DMS114 treated with DMSO at 0.1 percent for 48 hours (cell line): Measurements from ENCODE around the gene PSMB4.
"Not testable (repeated sequence)": the region's sequence is repeated elsewhere in the genome, so short reads cannot be mapped to it uniquely, and the experiment has no call there.

Experiments used
- DNase-seq: peaks from one replicate; lab custom pipeline; 2025; ENCODE audit not compliant: unreplicated experiment; lab: John Stamatoyannopoulos, UW

The PSMB4 gene

GRCh38 chr1:151386002-151386401 is 13.4 kb upstream of the PSMB4 start:
- no peak for DNase-seq

GRCh38 chr1:151390221-151391078 is 8.9 kb upstream of the PSMB4 start:
- DNase-seq: not testable (repeated sequence)

- no peak for DNase-seq
Observed at GRCh38 chr1:151391079-151391563, 8.3 kb upstream of the PSMB4 start.

- no peak for DNase-seq
Observed at GRCh38 chr1:151393583-151393982, 5.8 kb upstream of the PSMB4 start.

GRCh38 chr1:151396265-151396664 is 3.1 kb upstream of the PSMB4 start:
- not testable (repeated sequence) for DNase-seq

GRCh38 chr1:151401125-151401788 is 1.9 kb downstream of the PSMB4 start:
- DNase-seq: no peak

GRCh38 chr1:151401860-151402259 is 2.5 kb downstream of the PSMB4 start:
- DNase-seq: no peak

GRCh38 chr1:151402764-151403163 is 3.4 kb downstream of the PSMB4 start:
- no peak for DNase-seq

- DNase-seq: no peak
Observed at GRCh38 chr1:151403612-151404011, 4.2 kb downstream of the PSMB4 start.

GRCh38 chr1:151405187-151405951 is 6.0 kb downstream of the PSMB4 start:
- no peak for DNase-seq

- no peak for DNase-seq
Observed at GRCh38 chr1:151406176-151406575, 6.8 kb downstream of the PSMB4 start.

- no peak for DNase-seq
Observed at GRCh38 chr1:151407304-151407703, 7.9 kb downstream of the PSMB4 start.

- DNase-seq: no peak
Observed at GRCh38 chr1:151408891-151409290, 9.5 kb downstream of the PSMB4 start.

- DNase-seq: no peak
Observed at GRCh38 chr1:151411884-151412283, 12.5 kb downstream of the PSMB4 start.

- no peak for DNase-seq
Observed at GRCh38 chr1:151416231-151416630, 16.9 kb downstream of the PSMB4 start.

- no peak for DNase-seq
Observed at GRCh38 chr1:151418081-151418480, 18.7 kb downstream of the PSMB4 start.

- no peak for DNase-seq
Observed at GRCh38 chr1:151419819-151420218, 20.4 kb downstream of the PSMB4 start.

- no peak for DNase-seq
Observed at GRCh38 chr1:151425103-151425502, 25.7 kb downstream of the PSMB4 start.

GRCh38 chr1:151428068-151428467 is 28.7 kb downstream of the PSMB4 start:
- no peak for DNase-seq

- DNase-seq: not testable (repeated sequence)
Observed at GRCh38 chr1:151433827-151434226, 34.5 kb downstream of the PSMB4 start.

GRCh38 chr1:151435174-151435573 is 35.8 kb downstream of the PSMB4 start:
- DNase-seq: no peak
